ENCODE data around the gene PTER.

- no peak for TF ChIP-seq EZH2phosphoT487 (IDR thresholded peaks at IDR 0.05; ENCODE audit: borderline replicate concordance, low read length)
- TF ChIP-seq CTCF (conservative IDR thresholded peaks at IDR 0.05; ENCODE audit: low read depth, low read length), result no peak
Observed at GRCh38 chr10:16509996-16510395, 73.2 kb downstream of the PTER start.
